CD4-positive, alpha-beta T cell (primary cell): Measurements from ENCODE around the gene DLX6. TPM values are rescaled to one million over a fixed set of nuclear protein-coding genes. Genes with fewer than 3 reads are reported as not detected.

ENCODE experiments used
- ATAC-seq: fragments of 200-7000 bp; cut with Tn5 transposase; one replicate; pipeline ENCODE4 v1.10.0; 2022; ENCODE audit warnings: mild to moderate bottlenecking; ENCODE audit not compliant: poor library complexity
- CTCF ChIA-PET: fragments of 350-600 bp; sonication (Branson Sonifier 250); formaldehyde crosslinking; loops from one replicate; lab custom pipeline; 2021; ENCODE audit warnings: antibody characterized with exemption, inconsistent platforms; lab: Charles Lee
- POLR2A ChIA-PET: fragments of 350-600 bp; sonication (Branson Sonifier 250); formaldehyde crosslinking; loops from one replicate; lab custom pipeline; 2021; ENCODE audit warnings: antibody characterized with exemption, inconsistent platforms; lab: Charles Lee
- DNase-seq, 14 experiments: peaks; one replicate each; pipeline ENCODE4 v3.0.0-alpha.2; 2013 to 2020; ENCODE audit warnings: mixed read lengths in 2 of 14
- H3K27ac ChIP-seq, 2 donors: one replicate each; pipeline versions ENCODE4 v1.5.1 to v1.7.0; 2013; ENCODE audit warnings: low read length in 2 of 2, low read depth in 1 of 2, mild to moderate bottlenecking in 1 of 2
- H3K27me3 ChIP-seq, 2 experiments: 1 replicate in 1 of 2; 2 replicates in 1 of 2; pipeline versions ENCODE4 v1.6.1 to v1.7.0; 2013; ENCODE audit warnings: low read length in 2 of 2, control low read depth in 1 of 2, mild to moderate bottlenecking in 1 of 2, moderate library complexity in 1 of 2; ENCODE audit not compliant: insufficient read depth in 2 of 2, control insufficient read depth in 1 of 2
- H3K36me3 ChIP-seq: one replicate; pipeline ENCODE4 v1.6.1; 2013; ENCODE audit warnings: low read length, control low read depth; ENCODE audit not compliant: insufficient read depth
- H3K4me1 ChIP-seq: one replicate; pipeline ENCODE4 v1.6.1; 2013; ENCODE audit warnings: low read length, control low read depth; ENCODE audit not compliant: insufficient read depth
- H3K4me3 ChIP-seq: one replicate; pipeline ENCODE4 v1.5.1; 2013; ENCODE audit warnings: mild to moderate bottlenecking, low read length, moderate library complexity
- H3K9me3 ChIP-seq, 2 experiments: 1 replicate in 1 of 2; 2 replicates in 1 of 2; pipeline versions ENCODE4 v1.6.1 to v1.7.0; 2013; ENCODE audit warnings: low read length in 2 of 2, mild to moderate bottlenecking in 2 of 2, control low read depth in 1 of 2, moderate library complexity in 1 of 2; ENCODE audit not compliant: control insufficient read depth in 1 of 2, insufficient read depth in 1 of 2
- H3K27ac Mint-ChIP-seq: one replicate; pipeline ENCODE4 v1.8.0; 2020; ENCODE audit warnings: mixed read lengths
- H3K27me3 Mint-ChIP-seq: one replicate; pipeline ENCODE4 v1.8.0; 2021; ENCODE audit warnings: mixed read lengths
- H3K36me3 Mint-ChIP-seq: one replicate; pipeline ENCODE4 v1.8.0; 2021; ENCODE audit warnings: low read depth, mixed read lengths
- H3K4me1 Mint-ChIP-seq: one replicate; pipeline ENCODE4 v1.8.0; 2021; ENCODE audit warnings: low read depth, mixed read lengths
- H3K4me3 Mint-ChIP-seq: one replicate; pipeline ENCODE4 v1.8.0; 2020; ENCODE audit warnings: mild to moderate bottlenecking, mixed read lengths
- H3K9me3 Mint-ChIP-seq: one replicate; pipeline ENCODE4 v1.8.0; 2020; ENCODE audit warnings: mixed read lengths
- CTCF ChIP-seq: fragments of 200-600 bp; IDR thresholded peaks from one replicate; pipeline ENCODE4 v1.8.0; 2022; ENCODE audit warnings: antibody characterized with exemption, mild to moderate bottlenecking
- intact Hi-C, 2 experiments: fragments of 100-400 bp; cut with DNase I in 1 of 2; cut with micrococcal nuclease in 1 of 2; formaldehyde crosslinking; loops; one replicate each; pipeline versions ENCODE4 v1.15.1 to v1.9.0; 2023 to 2025; cut with DNase I, micrococcal nuclease
- total RNA-seq, 174 experiments: library from RNA in 2 of 174; stranded (reverse) in 2 of 174; gene quantifications; one replicate each; pipeline ENCODE4 v1.2.3 and lab custom pipeline; 2021 to 2026

DLX6 gene
- total RNA-seq, 2 experiments from 2014 or later: not detected

- Histone ChIP-seq H3K9me3 (peaks cover 0 to 54% of the 10 kb centered on the region in 2 experiments), H3K4me3 (no peak overlapping the region), H3K27ac (no peak overlapping the region), H3K36me3 (no peaks in the 10 kb centered on the region), H3K4me1 (no peaks in the 10 kb centered on the region), H3K27me3 (peaks cover 88 to 99% of the 10 kb centered on the region in 2 experiments)
- Mint-ChIP-seq H3K27ac (no peak overlapping the region), H3K9me3 (peaks cover 4% of the 10 kb centered on the region), H3K4me3 (no peak overlapping the region), H3K27me3 (peaks cover 97% of the 10 kb centered on the region), H3K36me3 (no peaks in the 10 kb centered on the region), H3K4me1 (peaks cover 3% of the 10 kb centered on the region)
- no peak for TF ChIP-seq CTCF
- intact Hi-C loops: no loop called here
- ATAC-seq (no peak), DNase-seq (no peak)
- ChIA-PET CTCF (no interaction called here), POLR2A (no interaction called here)
These were observed 8.3 kb upstream of the DLX6 start for GRCh38 chr7:96996958-96997511.

- H3K27ac Mint-ChIP-seq: no peak overlapping the region
- CTCF ChIA-PET: no interaction called here
- intact Hi-C loops: no loop called here
- Histone ChIP-seq H3K9me3 (peaks cover 0 to 54% of the 10 kb centered on the region in 2 experiments), H3K36me3 (no peaks in the 10 kb centered on the region), H3K27me3 (peaks cover 88 to 99% of the 10 kb centered on the region in 2 experiments), H3K4me1 (no peaks in the 10 kb centered on the region), H3K27ac (no peak overlapping the region), H3K4me3 (no peak overlapping the region)
- no peak for DNase-seq
- H3K27me3 Mint-ChIP-seq: peaks cover 97% of the 10 kb centered on the region
- H3K4me3 Mint-ChIP-seq: no peak overlapping the region
- POLR2A ChIA-PET: no interaction called here
- no peak for TF ChIP-seq CTCF
- peaks cover 4% of the 10 kb centered on the region for H3K9me3 Mint-ChIP-seq
- no peaks in the 10 kb centered on the region for H3K36me3 Mint-ChIP-seq
- no peak for ATAC-seq
- no peaks in the 10 kb centered on the region for H3K4me1 Mint-ChIP-seq
These were observed 7.8 kb upstream of the DLX6 start for GRCh38 chr7:96997512-96998032.

GRCh38 chr7:96998333-96998732 is 7.0 kb upstream of the DLX6 start:
- peaks cover 88 to 99% of the 10 kb centered on the region in 2 experiments for H3K27me3 ChIP-seq
- ATAC-seq (no peak), DNase-seq (no peak)
- no peak for TF ChIP-seq CTCF
- H3K4me3 Mint-ChIP-seq: no peak overlapping the region
- H3K9me3 ChIP-seq: peaks cover 0 to 54% of the 10 kb centered on the region in 2 experiments
- peaks cover 97% of the 10 kb centered on the region for H3K27me3 Mint-ChIP-seq
- no peak overlapping the region for H3K27ac ChIP-seq
- H3K4me1 ChIP-seq: no peaks in the 10 kb centered on the region
- peaks cover 4% of the 10 kb centered on the region for H3K9me3 Mint-ChIP-seq
- intact Hi-C loops: no loop called here
- H3K4me1 Mint-ChIP-seq: no peaks in the 10 kb centered on the region
- CTCF ChIA-PET: no interaction called here
- H3K36me3 ChIP-seq: no peaks in the 10 kb centered on the region
- POLR2A ChIA-PET: no interaction called here
- H3K27ac Mint-ChIP-seq: no peak overlapping the region
- H3K36me3 Mint-ChIP-seq: no peaks in the 10 kb centered on the region
- H3K4me3 ChIP-seq: no peak overlapping the region
